Liver (tissue), 3 donors: ENCODE data around the gene ARAP2.

Source experiments
- ATF3 ChIP-seq: IDR thresholded peaks from 2 replicates; pipeline ENCODE4 v1.6.1; 2016; ENCODE audit warnings: antibody characterized with exemption
- CTCF ChIP-seq: fragments of 150-350 bp; IDR thresholded peaks from 2 replicates; pipeline ENCODE4 v1.5.1; 2017; ENCODE audit warnings: improper control_type of control experiment, low read depth, low read length; ENCODE audit not compliant: missing input control
- FOXA1 ChIP-seq: IDR thresholded peaks from 2 replicates; pipeline ENCODE4 v1.6.1; 2016; ENCODE audit warnings: antibody characterized with exemption
- GABPA ChIP-seq, 2 donors: IDR thresholded peaks in 1 of 2; conservative IDR thresholded peaks in 1 of 2; 2 replicates each; pipeline ENCODE4 v1.6.1; 2016; ENCODE audit warnings: antibody characterized with exemption in 2 of 2, mild to moderate bottlenecking in 1 of 2, moderate library complexity in 1 of 2
- HNF4A ChIP-seq, 2 donors: conservative IDR thresholded peaks; 2 replicates each; pipeline ENCODE4 v1.6.1; 2016; ENCODE audit warnings: antibody characterized with exemption in 2 of 2, mild to moderate bottlenecking in 2 of 2
- JUND ChIP-seq, 2 donors: IDR thresholded peaks; 2 replicates each; pipeline ENCODE4 v1.6.1; 2016; ENCODE audit warnings: antibody characterized with exemption in 2 of 2
- MAX ChIP-seq: IDR thresholded peaks from 2 replicates; pipeline ENCODE4 v1.6.1; 2016; ENCODE audit warnings: antibody characterized with exemption
- RAD21 ChIP-seq, 2 donors: IDR thresholded peaks; 2 replicates each; pipeline ENCODE4 v1.6.1; 2016; ENCODE audit warnings: antibody characterized with exemption in 2 of 2, mild to moderate bottlenecking in 2 of 2
- REST ChIP-seq: IDR thresholded peaks from 2 replicates; pipeline ENCODE4 v1.6.1; 2016; ENCODE audit warnings: antibody characterized with exemption, mild to moderate bottlenecking
- RXRA ChIP-seq, 2 donors: IDR thresholded peaks; 2 replicates each; pipeline ENCODE4 v1.6.1; 2017 to 2018; ENCODE audit warnings: antibody characterized with exemption in 2 of 2, mild to moderate bottlenecking in 1 of 2
- SP1 ChIP-seq: IDR thresholded peaks from 2 replicates; pipeline ENCODE4 v1.6.1; 2018; ENCODE audit warnings: antibody characterized with exemption, mild to moderate bottlenecking
- TAF1 ChIP-seq: conservative IDR thresholded peaks from 2 replicates; pipeline ENCODE4 v1.6.1; 2016; ENCODE audit warnings: antibody characterized with exemption, mild to moderate bottlenecking
- ZBTB33 ChIP-seq: IDR thresholded peaks from 2 replicates; pipeline ENCODE4 v1.6.1; 2016; ENCODE audit warnings: antibody characterized with exemption
- donor health status: healthy.
- donor health status: healthy.

- no peak for TF ChIP-seq MAX
- TF ChIP-seq CTCF, result no peak
- no peak for TF ChIP-seq TAF1
- TF ChIP-seq GABPA (IDR thresholded peaks at IDR 0.05 in 1 of 2, conservative IDR thresholded peaks at IDR 0.05 in 1 of 2), result no peak
- TF ChIP-seq FOXA1, result no peak
- TF ChIP-seq RAD21 (IDR thresholded peaks at IDR 0.05), result no peak
- no peak for TF ChIP-seq ATF3
- no peak for TF ChIP-seq SP1
- TF ChIP-seq HNF4A (conservative IDR thresholded peaks at IDR 0.05), result no peak
- TF ChIP-seq REST, result no peak
- TF ChIP-seq RXRA (IDR thresholded peaks at IDR 0.05), result no peak
- no peak for TF ChIP-seq ZBTB33
- no peak for TF ChIP-seq JUND (IDR thresholded peaks at IDR 0.05)
These were observed 60.5 kb downstream of the ARAP2 start for GRCh38 chr4:36183665-36184393.
